Heart left ventricle (tissue), 13 donors: ENCODE results near the gene DRAM1.

Source experiments
- POLR2A ChIP-seq, 2 donors: fragments of 450-650 bp; IDR thresholded peaks; one replicate each; pipeline ENCODE4 v1.6.1; 2017; ENCODE audit warnings: antibody characterized with exemption in 2 of 2, mild to moderate bottlenecking in 2 of 2, moderate library complexity in 2 of 2
- TF ChIP-seq, protein P1 (sequence below), 12 donors: fragments of 200-600 bp; sonication (generic) in 4 of 12; IDR thresholded peaks; one replicate each; pipeline versions ENCODE4 v1.5.0 to v1.8.0; 2018 to 2022; ENCODE audit warnings: antibody characterized with exemption in 12 of 12, mild to moderate bottlenecking in 5 of 12
- donor health status: ischemic (EF 13 %, LVEDD 7.1; RV severe dilation, severe dysfunction).
- donor health status: DM: no; HTN: yes; CAD: no.
- donor health status: DM: no; HTN: no; CAD: no.
- donor health status: ischemic (EF 25% LVEDD 6.9; RV normal size, moderate dysfunction).
- donor health status: ischemic (EF 25% LVEDD 5.7; RV mildly dilated, moderate dysfunction).
- donor health status: ischemic (EF 35%, LVEDD 5.7; RV mildly dilated, moderate dysfunction).
- donor health status: nonischemic (EF 11% LVEDD 7.7; RV severe dilation, severe dysfunction).
- donor health status: DM: yes; HTN: yes; CAD: no.
- donor health status: PGD.
- donor health status: ischemic (EF 29% LVEDD 5.4; RV normal size, mild dysfunction).
- donor health status: nonischemic (EF 23%, LVEDD 6.1; RV moderate dilation, normal function).

DNA sequence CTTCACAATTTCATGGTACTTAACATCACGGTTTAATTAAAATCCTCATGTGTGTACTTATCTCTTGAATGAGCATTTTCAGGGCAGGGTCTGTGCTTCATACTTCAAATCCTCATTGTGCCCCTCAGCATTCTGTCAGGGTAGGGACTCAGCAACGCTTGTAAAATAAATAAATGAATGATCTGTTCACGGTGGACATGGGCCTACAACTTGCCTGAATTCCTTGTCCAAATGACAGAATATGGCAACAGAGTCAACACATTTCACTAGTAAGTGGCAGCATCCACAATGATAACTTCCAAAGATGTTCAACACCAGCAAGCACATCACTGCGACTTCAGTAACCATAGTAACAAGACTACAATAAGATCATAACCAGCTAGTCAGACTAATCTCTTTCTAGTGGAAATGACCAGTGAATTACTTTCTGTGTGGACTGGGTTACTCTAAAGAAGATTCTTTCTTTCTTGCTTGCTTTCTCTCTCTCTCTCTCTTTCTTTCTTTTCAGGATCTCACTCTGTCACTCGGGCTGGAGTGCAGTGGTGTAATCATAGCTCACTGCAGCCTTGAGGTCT, 32.2 kb upstream of the DRAM1 start:
- no peak for TF ChIP-seq POLR2A (IDR thresholded peaks at IDR 0.05)
- TF ChIP-seq, protein P1, sequence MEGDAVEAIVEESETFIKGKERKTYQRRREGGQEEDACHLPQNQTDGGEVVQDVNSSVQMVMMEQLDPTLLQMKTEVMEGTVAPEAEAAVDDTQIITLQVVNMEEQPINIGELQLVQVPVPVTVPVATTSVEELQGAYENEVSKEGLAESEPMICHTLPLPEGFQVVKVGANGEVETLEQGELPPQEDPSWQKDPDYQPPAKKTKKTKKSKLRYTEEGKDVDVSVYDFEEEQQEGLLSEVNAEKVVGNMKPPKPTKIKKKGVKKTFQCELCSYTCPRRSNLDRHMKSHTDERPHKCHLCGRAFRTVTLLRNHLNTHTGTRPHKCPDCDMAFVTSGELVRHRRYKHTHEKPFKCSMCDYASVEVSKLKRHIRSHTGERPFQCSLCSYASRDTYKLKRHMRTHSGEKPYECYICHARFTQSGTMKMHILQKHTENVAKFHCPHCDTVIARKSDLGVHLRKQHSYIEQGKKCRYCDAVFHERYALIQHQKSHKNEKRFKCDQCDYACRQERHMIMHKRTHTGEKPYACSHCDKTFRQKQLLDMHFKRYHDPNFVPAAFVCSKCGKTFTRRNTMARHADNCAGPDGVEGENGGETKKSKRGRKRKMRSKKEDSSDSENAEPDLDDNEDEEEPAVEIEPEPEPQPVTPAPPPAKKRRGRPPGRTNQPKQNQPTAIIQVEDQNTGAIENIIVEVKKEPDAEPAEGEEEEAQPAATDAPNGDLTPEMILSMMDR (IDR thresholded peaks at IDR 0.05), result no peak
